NCI-H1930 (cell line): Measurements from ENCODE around the gene FARS2.
"Not testable (repeated sequence)": the region's sequence is repeated elsewhere in the genome, so short reads cannot be mapped to it uniquely, and the experiment has no call there.

Experiments used
- DNase-seq, 2 experiments: peaks; one replicate each; lab custom pipeline; 2025; lab: John Stamatoyannopoulos, UW

The FARS2 gene

DNA sequence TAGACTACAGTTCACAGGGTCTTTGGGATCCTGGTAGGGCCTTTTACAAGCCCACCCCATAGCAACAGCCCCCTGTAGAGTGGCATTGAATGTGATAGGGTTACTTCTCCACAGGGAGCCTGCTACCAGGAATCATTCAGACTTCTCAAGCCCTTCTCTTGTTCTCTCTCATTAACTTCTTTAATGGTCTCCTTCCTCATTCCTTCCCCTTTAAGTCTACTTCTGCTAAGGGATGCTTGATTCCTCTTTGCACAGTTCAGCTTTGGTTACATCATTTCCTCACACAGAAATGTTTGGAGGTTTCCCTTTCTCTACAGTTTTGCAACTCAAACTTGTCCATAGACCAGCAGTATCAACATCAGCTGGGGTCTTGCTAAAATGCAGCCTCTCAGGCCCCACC, 437.8 kb downstream of the FARS2 start:
- DNase-seq, result not testable (repeated sequence)

DNA sequence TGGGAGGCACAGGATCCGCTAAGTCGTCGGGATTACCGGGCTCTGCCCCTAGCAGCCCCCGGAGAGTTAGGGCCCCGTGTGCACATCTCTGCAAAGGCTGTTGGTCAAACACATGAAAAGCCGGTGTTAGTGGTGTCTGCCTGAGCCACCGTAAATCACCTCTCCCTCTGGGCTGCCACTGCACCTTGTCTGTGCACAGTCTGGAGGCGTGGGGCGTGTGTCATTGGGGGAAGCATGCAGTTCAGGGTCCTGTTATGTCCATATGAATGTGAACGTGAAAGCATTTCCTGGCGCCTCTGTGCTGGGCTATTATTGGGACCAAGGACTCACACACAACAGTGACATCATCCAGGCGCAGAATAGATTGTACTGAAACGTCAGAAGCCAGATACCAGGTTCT, 439.9 kb downstream of the FARS2 start:
- DNase-seq, result no peak

DNA sequence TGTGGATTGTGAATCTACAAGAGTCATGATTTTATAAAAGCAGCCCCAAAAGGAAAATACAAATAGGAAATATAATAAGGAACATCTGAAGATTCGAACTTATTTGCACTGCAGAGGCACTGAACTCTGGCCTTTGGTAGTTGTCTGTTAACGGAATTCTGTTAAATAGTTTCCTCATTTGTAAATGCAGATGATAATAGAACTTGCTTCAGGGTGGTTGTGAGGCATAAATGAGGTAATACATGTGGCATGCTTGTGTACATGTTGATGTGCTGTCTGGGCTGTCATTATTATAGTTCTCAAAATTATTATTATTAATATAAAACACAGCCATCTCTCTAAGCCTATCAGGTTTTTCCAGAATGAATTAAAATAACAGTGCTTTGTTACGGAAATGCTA, 443.4 kb downstream of the FARS2 start:
- no peak for DNase-seq

DNA sequence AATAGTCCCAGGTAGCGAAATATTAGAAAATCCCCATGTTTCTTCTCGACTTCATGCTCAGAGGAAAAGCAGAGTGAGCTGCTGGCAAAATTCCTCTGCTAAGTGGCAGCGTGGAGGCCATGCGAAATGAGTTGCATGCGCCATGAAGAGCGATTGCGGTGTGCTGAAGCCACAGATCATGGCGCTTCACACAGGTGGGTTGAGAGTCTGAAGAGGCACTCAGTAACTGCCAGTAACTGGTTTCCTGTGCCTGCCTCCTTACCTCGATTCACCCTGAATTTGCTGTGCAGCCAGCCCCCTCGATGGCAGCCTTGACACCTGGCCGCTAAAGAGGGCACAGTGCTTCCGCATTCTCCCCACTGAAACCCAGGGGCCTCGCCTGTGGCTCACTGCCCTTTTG, 443.9 kb downstream of the FARS2 start:
- DNase-seq, result no peak

DNA sequence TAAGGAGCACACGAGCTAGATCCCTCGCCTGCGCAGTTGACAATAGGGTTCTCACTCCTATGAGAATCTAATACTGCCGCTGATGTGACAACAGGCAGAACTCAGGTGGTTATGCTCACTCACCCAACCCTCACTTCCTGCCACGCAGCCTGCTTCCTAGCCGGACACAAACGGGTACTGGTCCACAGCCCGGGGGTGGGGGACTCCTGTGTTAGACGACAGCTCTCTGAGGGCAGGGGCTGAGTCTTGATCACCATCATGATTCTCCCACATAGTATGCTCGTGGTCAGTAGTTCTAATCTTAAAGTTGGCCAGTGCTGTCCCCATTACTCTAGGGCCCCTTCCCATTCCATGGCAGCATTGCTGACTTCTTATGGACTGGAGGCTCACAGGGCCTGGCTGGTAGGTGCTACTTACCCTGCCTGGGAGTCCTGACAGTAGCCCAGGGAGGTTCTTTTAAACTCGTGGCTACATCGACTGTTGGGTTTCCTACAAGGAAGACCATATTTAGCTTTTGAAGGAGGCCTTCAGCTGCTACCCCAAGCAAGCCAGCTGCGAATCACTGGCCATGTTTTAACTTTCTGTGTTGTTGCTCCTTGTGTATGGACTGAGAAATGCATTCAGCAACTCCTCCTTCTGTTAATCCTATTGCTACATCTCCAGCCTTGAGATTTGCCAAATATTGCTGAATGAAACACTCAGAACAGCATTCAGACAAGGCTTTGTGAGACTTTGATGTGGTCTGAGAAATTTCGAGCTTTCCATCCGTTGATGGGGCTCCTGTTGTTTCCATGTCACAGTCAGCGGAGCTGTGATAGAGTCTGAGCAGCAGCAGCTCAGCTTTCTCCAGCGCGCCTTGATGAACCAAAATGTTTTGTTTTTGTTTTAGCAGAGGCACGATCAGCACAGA, 445.1 kb downstream of the FARS2 start:
- DNase-seq, result no peak

DNA sequence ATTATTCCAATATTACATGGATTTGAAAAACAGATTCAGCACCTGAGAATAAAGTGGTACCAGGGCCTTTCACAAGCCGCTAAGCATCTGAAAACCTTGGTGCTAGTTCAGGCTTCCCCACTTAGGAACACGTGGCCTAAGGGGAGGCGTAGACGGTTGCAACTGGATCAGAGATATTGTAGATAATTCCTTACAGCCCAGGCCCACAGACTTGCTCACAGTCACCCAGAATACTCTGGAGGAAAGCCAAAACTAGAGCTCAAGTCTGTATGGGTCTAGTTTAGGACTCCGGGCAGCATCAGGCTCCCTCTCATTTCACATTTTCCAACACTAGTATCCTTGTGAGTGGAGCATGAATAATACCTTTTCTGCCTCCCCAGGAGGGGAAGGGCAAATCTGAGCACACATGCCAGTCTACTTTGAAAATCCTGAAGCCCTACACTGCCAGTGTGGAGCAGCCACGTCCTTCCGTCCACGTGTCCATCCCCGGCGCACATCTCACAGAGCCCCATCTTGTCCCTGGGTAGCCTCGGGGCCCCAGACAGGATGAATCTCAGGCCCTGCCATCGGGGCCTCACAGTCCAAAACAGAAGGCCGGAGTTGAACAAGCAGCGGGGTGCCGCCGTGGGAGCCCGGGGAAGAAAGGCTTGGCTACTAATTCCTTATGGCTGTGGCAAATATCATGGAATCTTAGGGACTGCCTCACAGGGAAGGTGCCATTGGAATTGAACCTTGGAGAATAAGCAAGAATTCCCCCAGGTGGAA, 446.1 kb downstream of the FARS2 start:
- DNase-seq, result no peak

DNA sequence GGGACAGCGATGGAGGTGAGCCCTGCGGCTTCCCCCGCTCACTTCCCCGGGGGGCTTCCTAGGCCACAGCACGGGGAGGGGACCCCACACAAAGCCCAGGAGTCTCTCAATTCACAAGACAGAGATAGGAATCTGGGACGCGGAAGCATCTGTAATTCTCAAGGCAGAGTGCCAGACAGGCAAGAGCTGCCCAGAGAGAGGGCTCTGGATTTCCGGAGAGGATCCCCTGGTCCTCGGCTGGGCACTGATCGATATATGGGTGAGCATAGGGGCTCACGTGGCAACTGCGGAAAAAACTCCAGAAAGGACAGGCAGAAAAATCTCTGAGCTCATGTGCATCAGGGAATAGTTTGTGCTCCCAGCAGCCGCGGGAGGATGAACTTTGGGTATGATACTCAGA, 449.2 kb downstream of the FARS2 start:
- DNase-seq, result no peak

DNA sequence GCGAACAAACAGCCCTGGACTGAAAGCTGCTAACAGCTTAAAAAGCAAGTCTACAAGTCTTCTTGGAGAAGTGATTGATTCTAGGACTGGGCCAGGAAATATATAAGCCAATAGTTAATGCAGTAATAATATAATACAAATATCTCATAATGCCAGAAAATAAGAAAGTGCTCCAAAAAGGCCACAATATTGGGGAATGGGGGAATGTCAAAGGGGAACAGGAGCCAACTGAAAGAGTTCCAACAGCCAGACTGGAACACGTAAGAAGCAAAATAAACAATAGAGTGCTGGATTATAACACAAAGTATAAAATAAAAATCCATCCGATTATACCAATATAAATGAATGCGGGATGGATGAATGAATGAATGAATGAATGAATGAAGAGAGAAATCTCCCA, 449.6 kb downstream of the FARS2 start:
- DNase-seq, result no peak

DNA sequence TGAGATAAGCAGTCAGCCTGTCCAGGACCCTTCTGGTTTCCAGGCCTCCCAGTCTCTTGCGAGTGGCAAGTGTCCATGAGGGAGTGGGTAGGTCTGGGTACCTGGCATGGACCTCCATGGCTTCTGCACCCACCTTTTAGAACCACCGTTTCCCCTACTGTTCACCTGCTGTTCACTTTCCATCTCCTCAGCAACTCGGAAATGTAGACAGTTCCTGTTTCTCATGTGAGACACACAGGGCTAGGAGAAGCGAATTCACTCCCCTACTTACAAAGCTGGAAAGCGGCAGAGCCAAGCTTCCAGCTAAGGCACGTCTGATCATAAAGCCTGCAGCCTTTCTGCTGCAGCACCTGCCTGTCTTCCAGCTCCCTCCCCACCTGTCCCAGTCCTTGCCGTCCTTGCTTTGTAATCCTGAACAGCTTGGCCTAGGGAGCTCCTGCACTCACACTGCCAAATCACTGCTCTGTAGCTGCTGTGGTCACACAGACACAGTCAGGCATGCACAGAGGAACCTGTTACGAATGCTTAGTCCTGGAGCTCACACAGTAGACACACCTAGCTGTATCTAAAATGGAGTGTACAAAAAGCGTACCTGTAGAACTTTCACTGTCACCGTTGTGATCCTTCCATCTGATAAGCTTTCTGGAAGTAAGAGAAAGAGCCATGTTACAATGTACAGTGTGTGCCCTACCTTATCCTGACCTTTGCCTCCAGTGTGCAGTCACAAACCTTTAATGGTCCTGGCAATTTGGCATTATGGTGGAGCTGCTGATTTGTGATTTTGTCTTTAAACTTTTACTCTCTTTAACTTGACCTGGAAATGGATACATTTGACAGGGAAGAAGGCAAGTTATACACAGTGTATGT, 451.3 kb downstream of the FARS2 start:
- no peak for DNase-seq

DNA sequence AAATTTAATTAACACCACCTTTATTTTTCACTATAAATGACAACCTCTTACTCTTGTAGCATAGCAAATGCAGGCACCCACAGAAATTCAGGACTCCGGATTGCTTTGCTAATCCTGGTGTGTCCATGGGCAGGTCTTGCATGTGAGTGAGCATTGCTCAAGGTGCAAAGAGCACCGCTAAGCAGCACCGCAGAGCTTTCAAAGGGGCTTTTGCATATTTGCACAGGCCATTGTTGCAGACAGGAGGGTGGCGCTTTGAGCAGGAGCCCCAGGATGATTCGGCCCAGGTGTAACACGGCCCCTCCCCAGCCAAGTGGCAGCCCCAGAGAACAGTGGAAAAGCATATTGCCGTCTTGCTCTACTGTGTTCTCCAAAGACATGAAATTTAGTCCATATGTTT, 452.2 kb downstream of the FARS2 start:
- DNase-seq, result no peak

DNA sequence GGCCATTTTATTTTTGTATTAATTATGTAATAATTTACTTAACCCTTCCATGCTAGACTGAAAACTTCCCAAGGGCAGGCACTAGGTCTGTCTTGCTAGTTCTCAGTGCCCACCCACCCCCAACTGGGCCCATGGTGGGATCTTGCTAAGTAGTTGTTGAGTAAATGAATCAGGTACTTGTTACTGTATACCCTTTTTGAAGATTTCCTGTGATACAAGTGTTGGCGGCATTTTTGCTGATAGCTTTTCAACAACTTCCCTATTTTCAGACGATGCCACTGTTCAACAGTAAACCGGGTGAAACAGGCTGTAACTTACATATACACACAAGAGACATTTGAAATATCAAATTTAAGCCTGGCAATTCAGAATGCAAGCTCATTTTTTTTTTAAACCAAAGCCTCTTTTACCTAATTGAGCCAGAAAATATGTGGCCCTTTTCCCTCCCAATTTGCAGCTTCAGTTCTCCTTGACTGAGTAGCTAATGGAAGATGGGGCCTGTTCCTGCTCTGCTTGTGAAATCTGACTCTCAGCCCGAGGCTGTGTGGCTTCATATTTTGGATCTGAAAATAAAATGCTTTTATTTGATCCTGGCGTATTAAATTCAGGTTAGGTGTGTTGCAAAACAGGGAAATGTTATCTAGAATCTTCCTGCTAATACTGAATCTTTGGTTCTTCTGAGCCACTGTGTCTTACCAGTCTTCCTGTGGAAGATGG, 457.1 kb downstream of the FARS2 start:
- DNase-seq, result no peak

DNA sequence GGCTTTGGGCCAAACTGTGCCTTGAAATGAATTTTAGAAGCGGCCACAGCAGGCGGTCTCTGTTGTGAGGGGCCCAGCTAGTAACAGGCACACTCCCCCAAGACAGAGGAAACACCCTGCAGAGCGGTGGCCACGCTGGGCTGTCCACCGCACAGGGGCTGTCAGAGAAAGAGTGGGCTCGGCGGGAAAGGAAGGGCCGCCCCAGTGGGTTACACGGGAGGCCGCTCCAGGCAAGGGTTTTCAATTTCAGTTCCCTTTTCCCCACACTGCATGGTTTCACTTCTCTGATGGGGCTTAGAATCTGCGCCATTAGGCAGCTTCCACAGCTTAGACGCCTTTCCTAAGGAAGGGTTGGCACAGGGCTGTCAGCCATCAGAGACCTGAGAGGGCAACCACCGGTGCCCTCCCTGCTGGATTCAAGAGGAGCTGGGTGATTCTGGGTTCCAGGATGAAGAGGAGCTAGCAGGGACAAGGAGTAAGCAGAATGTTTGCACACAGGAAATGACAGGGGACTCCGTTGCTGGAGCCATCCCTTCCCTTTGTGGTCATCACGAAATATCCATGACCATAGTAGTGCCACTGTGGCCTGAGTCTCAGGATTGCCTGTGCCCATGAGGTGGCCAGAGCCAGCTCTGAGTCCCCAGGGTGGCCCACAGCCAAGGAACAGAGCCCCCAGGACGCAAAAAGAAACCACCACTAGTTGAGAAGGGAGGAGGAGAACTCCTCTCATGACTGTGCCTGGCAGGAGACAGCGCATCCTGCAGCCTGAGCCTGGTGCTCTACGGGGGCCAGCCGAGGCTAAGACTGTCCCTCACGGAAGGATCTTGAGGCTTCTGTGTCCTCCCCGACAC, 462.8 kb downstream of the FARS2 start:
- no peak for DNase-seq

DNA sequence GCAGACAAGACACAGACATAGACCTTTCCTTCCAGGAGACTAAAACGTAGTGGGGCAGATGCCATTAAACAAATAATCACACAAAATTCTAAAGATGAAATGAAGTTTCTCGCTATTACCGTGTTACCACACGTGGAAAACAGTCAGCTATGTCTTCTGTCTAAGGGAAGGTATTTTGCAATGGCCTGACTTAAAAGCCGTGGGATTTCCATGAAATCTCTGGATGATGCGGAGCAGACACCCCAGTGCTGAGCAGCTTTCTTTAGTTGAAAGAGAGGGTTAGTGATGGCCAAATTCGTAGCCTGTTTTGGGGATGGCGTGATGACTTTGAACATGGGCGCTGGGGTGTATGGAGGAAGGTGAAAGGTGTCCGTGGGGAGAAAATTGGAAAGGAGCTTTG, 463.6 kb downstream of the FARS2 start:
- no peak for DNase-seq

DNA sequence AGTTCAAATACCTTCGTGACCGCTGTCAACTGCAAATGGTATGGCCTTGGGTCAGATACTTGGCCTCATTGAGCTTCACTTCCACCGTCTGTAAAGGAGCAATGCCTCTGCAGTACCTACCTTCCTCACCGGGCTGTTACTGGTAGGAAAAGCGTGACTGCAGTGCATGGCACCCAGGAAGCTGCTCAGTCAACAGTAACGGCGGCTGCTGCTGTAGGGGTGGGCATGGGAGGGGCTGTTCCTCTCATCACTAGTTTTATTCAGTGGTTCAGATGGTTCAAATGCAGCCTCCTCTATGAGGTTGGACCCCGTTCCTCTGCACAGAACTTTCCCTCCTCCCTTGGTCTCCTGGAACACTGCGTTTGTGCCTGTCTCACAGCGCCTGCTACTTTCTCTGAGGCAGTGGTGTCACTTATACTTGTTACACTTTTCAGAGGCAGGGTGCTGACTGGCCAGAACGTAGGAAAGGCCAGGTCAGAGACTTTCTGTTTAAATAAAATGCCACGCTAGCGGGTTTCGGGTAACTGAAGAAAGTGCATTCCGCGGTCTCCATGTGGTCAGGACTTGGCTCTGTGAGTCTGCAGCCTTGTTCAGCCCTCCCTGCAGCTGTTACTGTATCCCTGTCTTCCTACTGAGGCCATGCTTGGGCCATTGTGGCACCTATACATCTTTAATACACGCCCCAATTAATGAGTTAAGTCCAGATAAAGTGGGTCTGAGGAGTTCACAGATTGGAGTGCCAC, 465.8 kb downstream of the FARS2 start:
- no peak for DNase-seq

DNA sequence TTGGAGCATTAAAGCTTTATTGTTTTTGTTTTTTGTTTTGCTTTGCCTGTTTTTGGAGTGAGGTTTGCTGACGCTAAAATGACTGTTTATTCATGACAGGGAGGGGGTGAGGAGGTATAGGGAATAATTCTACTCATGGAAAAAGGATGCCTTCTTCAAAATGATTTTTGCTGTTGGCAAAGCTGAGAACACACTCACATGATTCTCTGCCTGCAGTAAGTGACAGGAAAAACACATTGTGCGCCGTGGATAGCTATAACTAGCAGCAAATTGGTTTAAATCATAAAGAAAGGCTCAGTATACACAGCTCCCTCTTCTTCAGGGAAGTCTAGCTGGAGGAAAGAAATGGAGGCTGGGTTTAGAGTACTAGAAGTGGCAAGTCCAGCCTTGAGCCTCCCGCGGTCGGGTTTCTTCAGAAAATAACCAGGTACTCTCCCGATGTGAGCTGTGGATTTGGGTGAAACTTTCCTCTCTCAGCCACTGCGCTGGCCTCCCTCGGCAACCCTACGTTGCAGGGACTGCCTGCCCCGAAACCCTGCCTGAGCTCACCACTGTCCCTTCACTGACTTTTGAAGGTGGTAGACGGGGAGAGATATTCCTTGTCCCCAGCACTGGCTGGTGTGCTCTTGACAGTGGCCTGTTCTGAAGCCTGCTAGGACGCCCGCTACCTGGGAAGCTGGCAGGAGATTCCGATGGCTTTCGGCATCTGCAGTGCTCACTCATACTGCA, 467.2 kb downstream of the FARS2 start:
- no peak for DNase-seq

DNA sequence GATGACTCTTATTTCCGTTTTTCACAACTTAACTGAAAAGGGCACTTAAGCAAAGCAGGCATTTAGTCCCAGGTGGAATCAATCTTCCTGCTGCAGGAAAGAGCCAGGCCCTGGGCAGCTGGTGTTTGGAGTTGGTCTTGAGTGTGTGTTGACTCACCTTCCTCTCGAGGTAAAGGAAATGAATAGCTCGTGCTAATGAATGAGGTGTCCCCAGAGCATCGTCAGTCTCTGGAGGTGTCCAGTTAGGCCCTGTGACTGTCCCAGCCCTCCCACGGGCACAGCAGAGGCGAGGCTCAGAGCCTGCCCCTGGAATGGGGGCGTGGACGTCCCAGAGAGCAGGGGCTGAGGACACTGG, 467.7 kb downstream of the FARS2 start:
- DNase-seq, result peak in 1 of 2 experiments; percentile 5

DNA sequence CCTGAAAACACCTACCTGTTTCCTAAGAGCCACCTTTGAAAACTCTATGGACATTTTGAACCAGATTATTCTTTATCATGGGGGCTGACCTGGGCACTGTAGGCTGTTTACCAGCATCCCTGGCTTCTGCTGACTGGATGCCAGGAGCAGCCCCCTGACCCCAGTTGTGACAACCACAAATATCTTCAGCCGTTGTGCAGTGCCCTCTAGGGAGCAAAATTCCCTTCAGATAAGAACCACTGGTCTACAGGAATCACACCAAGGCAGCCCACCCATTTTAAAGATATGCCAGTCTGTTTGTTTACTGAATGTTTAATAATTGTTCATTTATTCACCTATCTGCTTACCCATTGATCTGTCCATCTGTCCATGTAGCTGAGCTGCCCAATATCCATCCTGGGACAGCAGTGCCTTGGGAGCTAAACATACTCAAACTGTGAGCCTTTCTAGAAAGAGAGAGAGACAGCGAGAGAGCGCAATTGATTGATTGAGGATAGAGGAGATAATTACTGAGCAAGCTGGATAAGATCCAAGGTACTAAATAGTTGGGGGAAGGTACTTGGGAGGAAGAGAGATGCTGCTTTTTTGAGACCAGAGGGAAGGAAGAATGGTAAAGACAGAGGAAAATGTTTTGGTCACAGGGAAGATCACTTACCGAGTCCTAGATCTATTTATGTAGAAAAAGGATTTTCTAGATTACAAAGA, 468.7 kb downstream of the FARS2 start:
- DNase-seq, result no peak

DNA sequence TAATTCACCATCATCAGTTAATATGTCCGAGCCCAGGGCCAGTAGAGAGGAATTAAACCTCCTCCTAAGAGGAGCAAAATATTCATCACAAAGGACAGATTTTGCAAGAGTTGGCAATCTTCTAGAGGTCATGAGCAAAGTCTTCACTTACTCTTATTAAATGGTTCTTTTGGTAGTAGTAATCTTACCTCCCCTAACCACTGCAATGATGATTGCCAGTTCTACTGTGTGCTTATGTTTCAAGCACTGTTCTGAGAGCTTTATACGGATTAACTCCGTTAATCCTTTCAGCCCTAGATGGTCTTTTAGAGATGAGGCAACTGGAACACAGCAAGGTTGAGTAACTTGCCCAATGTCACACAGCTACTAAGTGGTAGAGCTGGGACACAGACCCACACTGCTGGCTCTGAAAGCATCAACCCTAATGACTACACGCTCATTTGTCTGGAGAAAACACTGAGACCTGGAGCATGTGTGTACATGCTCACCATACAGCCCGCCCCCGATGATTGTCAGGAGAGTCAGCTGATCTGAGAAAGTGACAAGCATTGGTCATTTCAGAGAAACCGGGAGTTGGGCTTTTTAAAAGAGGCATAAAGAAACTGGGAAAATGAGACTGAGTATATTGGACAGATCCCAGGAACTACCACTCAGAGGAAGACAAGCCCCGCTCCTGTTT, 469.4 kb downstream of the FARS2 start:
- no peak for DNase-seq
